NOMO-1 treated with dmso at 0.1 percent for 144 hours (cell line): Measurements from ENCODE around the gene DUOX2.
A peak's percentile ranks its signal among the peaks of the same experiment; 100 is the strongest.
"Not testable (repeated sequence)": the region's sequence is repeated elsewhere in the genome, so short reads cannot be mapped to it uniquely, and the experiment has no call there.

ENCODE experiments used
- DNase-seq: peaks from one replicate; lab custom pipeline; 2025; ENCODE audit not compliant: unreplicated experiment; lab: John Stamatoyannopoulos, UW

DUOX2 gene

DNA sequence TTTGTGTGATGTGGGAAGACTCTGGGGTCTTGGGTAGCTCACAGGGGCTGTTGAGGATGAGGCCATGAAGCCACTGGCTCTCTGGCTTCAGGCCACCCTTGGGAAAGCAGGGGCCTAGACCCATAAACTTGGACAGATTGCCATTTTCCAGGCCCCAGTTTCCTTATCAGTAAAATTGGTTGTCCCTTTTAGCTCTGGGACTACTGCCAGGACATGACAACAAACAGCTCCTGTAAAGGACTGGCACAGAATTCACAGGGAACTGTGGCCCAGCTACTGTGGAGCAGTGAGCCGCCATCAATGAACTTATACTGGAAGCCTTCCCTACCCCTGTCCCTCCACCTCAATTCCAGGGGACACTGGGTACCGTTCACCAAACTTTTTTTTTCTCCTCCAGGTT lies 36.6 kb downstream of the DUOX2 start:
- DNase-seq, result not testable (repeated sequence)

DNA sequence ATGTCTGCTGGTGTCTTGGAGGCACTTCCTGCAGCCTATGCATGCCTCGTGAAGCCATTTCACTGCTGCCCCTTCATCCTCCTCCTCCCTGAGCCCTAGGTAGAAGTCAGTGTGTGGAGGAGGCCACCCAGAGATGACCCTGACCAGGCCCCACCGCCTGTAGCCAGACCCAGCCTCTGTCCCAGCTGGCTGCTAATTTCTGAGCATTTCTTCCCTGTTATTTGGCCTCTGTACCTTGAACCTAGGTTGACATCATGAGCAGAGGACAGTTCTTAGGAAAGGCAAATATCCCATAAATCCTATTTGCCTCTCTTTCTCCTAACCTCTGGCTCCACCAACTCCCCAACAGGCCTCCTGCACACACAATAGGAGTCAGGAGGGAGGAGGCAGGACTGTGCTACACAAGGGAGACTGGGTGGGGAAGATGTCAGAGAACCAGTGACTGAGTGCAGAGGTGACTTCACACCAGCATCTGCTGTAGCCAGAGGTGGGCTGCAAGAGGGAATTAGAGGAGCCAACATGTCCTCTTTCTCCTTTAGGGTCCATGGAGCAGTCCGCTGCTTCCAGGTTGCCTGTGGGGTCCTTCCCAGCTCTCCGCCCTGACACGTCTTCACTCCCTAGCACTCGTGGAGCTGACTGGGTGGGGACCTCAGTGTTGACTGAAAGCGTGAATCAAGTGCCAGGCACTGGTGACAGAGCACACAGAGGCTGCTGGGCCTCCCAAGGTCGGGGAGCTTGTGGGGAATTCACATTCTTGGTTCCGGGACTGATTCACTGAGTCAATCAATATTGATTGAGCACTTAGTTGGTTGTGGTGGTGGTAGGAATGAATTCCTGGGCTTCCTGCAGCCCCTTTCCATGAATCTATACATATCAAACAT lies 38.3 kb downstream of the DUOX2 start:
- not testable (repeated sequence) for DNase-seq

DNA sequence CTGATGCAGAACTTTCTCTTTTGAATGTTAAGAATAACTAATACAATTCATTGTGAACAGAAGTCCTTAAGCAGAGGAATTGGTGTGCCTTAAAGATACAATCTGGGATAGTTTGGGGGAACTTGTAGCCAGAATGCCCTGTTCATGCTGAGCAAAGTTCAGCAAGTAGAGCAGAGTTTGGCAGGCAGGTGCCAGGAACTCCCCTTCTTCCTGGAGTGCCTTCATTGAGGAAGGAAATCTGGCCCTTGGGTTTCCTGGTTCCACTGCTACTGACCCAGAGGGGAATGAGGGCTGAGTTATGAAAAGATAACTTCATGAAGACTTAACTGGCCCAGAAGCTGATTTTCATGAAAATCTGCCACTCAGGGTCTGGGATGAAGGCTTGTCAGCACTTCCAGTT lies 40.4 kb downstream of the DUOX2 start:
- not testable (repeated sequence) for DNase-seq

DNA sequence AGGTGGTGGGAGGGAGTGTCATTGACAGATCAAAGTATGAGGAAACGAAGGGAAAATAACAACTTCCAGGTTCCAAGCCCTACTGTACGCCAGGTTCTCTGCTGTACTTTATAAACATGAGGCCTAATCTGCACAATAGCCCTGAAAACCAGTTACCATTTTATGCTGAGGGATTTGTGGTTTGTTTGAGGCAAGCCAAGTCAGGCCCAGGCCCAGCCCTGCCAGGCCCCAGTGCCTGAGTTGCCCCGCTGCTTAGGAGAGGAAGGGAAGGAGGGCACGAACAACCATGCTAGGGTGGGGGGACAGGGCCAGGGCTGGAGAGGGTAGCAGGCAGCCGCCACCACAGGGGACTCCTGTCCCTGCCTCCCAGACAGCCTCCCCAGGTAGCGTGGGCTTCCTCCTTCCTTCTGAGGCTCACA lies 44.0 kb downstream of the DUOX2 start:
- not testable (repeated sequence) for DNase-seq

DNA sequence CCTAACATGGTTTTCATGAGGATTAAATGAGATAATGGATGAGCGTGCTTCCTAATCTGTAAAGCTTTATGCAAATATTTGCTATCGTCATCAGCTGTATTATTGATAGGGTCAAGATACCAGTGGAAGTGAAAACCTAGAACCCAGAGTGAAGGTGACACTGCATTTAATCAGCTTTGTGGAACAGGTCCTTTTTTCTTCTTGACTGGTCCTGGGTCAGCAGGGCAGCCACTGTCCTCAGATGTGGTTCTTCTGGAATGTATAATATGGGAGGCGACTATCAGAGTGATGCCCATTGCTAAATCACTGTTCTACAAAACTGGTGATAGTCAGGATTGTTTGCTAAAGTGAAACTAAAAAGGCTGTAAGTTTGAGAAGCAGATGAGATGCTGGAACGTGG lies 49.6 kb downstream of the DUOX2 start:
- DNase-seq, result no peak

DNA sequence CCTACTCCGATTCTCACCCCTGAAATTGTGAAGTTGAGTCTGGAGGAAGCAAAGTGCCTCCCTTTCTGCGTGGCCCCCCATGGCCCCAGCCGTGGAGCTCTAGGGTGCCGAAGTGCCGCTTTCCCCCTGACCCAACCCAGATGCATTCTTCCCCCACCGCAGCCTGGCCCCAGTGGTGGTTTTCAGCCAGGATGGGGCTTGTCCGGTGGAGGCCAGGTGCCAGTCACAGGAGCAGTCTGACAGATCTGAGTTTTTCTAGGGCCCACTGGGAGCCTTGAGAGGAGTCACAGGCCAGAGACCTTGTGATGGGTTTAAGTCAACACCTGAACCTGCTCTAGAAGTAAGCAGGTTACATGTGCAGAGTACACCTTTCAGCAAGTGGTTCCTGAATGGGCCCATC lies 51.7 kb downstream of the DUOX2 start:
- DNase-seq, result not testable (repeated sequence)

DNA sequence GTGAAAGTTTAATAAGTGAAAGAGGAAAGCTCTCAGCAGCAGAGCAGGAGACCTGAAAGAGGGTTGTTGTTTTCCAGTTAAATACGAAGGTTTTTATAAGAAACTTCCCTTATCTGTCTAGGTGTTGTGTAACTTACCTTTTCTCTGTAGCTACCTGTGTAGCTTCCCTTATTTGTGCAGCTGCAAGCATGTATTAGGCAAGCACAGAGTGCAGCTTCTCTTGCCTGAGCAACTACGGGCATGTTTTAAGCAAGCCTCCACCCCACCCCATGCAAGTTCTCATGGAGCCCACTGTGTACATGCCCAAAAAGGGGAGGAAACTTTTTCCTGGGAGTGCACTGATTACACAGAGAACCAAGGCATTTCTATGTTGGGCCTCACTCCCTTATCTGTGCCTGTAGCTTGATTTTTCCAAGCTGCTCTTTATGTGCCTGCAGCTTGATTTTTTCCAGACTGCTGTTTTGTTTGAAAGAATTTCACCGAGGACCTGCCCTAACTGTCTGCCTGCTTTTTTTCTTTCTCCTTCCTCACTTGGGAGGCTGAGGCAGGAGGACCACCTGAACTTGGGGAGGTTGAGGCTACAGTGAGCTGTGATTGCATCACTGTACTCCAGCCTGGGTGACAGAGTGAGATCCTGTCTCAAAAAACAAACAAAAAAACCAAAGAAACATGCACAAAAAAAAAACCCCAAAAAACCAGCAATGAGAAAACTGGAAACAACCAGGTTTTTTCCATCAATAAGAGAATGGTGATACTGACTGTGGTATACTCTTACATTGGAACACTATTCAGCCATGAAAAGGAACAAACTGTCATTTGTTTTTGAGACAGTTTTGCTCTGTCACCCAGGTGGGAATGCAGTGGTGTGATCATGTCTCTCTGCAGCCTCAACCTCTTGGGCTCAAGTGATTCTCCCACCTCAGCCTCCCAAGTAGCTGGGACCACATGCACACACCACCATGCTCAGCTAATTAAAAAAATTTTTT lies 55.0 kb downstream of the DUOX2 start:
- not testable (repeated sequence) for DNase-seq

DNA sequence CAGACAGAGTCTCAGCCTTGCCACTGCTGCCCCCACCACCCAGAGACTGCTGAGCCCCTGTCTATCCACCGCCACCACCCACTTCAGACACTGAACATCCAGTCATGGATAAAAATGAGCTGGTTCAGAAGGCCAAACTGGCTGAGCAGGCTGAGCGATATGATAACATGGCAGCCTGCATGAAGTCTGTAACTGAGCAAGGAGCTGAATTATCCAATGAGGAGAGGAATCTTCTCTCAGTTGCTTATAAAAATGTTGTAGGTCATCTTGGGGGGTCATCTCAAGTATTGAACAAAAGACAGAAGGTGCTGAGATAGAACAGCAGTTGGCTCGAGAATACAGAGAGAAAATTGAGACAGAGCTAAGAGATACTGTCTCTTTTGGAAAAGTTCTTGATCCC lies 61.3 kb downstream of the DUOX2 start:
- not testable (repeated sequence) for DNase-seq

DNA sequence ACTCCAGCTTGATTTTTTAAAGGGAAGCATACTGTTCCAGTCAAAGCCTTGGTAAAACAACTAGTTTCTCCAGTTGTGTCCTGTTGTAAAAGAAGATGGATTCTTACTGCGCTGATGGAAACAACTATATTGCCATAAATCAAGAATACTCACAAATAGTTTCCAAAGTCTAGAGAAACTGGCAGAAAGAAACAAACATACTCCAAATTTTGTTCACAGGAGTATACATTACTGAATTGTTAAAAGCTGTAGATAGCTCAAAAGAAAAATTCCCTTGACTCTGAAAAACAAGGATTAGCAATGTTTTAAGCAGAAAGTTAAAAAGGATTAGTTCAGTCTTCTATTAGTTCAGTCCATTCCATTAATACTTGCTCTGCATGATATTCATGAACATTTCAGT lies 63.4 kb downstream of the DUOX2 start:
- no peak for DNase-seq

DNA sequence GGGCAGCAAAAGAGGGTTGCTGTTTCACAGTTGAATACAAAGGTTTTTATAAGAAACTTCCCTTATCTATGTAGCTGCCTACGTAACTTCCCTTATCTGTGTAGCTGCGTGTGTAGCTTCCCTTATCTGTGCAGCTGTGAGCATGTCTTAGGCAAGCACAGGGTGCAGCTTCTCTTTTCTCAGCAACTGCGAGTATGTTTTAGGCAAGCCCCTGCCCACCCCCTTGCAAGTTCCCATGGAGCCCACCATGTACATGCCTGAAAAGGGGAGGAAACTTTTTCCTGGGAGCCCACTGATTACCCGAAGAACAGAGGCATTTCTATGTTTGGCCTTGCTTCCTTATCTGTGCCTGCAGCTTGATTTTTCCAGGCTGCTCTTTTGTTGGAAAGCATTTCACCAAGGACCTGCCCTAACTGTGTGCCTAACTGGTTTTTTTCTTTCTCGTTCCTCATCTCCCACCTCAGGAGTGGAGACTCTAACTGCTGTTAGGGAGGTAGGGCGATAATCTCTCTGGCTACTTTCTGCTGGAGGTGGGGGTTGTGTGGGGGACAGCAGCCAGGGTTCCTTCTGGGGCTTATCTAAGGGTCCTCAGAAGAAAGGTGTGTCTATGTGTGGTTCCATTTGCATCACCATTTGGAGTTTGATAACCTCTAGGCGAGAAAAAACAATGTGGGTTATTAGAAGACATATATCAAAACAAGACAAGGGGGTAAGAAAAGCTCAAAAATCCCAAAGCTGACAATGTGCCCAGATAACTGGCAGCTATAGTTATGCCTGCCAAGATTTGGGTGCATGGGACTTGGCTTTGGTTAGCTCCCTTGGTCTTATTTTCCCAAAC lies 65.0 kb downstream of the DUOX2 start:
- peak; percentile 70 for DNase-seq

DNA sequence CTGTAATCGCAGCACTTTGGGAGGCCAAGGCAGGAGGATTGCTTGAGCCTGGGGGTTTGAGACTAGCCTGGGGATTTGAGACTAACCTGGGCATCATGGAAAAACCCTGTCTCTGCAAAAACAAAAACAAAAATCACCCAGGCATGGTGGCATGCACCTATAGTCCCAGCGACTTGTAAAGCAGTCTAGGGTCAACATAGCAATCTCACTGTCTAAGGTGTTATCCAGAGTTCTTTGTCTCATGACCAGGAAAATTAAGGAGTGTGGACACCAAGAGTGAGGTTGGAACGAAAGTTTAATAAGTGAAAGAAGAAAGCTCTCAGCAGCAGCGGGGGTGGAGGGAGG lies 65.6 kb downstream of the DUOX2 start:
- not testable (repeated sequence) for DNase-seq

DNA sequence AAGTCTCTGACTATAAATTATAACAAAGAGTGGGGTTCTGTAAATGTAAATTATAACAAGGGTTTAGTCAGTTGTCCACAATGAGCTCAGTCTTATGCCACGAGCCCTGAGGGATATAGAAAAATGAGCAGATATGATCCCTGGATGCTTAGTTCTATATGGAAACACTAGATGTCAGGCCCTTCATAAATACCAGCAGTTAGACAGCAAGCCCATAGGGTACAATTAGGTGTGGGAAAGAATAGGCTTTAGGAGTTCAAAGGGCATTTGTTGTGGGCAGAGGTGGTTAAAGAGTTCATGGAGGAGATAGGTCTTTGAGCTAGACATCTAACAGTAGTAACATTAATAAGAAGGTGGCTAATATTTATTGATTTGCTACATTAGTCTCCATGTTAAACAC lies 69.7 kb downstream of the DUOX2 start:
- DNase-seq, result not testable (repeated sequence)

DNA sequence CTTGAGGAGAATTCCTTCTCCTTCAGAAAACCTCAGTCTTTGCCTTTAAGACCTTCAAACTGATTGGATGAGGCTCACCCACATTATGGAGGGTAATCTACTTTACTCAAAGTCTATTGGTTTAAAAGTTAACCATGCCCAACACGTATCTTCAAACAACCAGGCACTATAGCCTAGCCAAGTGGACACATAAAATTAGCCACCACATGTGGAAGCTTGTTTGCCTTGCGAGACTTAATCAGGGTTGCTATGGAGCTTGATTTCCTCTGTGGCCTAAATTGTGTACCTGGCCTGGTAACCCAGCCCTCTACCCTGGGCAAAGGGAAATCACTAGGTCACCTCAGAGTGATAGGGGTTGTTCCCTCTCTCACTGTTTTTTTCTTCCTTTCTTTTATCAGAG lies 71.1 kb downstream of the DUOX2 start:
- not testable (repeated sequence) for DNase-seq
